Astrocyte of the cerebellum (primary cell): ENCODE results near the gene SLAIN2.

ENCODE experiments used
- DNase-seq: peaks from one replicate; pipeline ENCODE4 v3.0.0-alpha.2; 2011; ENCODE audit warnings: low read depth
- H3K4me3 ChIP-seq: 2 replicates; pipeline ENCODE4 v1.5.1; 2011; ENCODE audit warnings: mild to moderate bottlenecking, low read depth, low read length, moderate library complexity
- in situ Hi-C: cut with HindIII; loops from 2 replicates; pipeline ENCODE4 v1.10.0; 2017; ENCODE audit warnings: low sequenced_read_pairs
- TF ChIP-seq, protein P1 (sequence below): IDR thresholded peaks from 2 replicates; pipeline ENCODE4 v1.5.1; 2012; ENCODE audit warnings: low read length, low read depth, moderate library complexity, mild to moderate bottlenecking; ENCODE audit errors: missing control alignments

Gene SLAIN2

DNA sequence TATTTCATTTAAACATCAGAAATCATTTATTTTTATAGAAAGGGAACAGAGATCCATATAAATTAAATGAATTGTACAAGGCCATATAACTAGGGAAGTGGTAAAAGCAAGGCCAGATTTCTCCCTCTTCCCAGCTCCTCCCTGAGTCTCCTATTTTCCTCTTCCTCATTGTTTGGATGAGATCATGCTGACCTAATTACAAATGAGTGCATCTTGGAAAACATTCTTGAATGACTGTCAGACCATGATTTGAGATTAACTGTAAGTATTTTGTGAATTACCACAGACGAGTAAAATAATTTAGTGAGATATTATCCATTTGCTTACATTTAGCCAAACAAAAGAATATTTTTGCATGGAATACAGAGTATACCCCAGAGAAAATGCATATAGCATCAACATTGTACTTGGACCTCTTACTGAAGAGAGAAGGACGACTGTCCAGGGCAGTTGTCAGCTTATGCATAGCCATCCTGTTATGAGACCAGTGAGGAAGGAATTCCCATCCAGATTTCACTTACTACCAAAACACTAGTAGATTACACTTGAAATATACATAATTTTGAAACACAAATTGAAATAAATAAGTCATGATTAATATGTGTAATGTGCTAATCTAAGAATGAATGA lies 47.3 kb downstream of the SLAIN2 start:
- in situ Hi-C loops = loop anchor here (5.0 kb wide), 1 partner anchor 41 kb away; no protein-coding TSS in a partner anchor
- TF ChIP-seq, protein P1, sequence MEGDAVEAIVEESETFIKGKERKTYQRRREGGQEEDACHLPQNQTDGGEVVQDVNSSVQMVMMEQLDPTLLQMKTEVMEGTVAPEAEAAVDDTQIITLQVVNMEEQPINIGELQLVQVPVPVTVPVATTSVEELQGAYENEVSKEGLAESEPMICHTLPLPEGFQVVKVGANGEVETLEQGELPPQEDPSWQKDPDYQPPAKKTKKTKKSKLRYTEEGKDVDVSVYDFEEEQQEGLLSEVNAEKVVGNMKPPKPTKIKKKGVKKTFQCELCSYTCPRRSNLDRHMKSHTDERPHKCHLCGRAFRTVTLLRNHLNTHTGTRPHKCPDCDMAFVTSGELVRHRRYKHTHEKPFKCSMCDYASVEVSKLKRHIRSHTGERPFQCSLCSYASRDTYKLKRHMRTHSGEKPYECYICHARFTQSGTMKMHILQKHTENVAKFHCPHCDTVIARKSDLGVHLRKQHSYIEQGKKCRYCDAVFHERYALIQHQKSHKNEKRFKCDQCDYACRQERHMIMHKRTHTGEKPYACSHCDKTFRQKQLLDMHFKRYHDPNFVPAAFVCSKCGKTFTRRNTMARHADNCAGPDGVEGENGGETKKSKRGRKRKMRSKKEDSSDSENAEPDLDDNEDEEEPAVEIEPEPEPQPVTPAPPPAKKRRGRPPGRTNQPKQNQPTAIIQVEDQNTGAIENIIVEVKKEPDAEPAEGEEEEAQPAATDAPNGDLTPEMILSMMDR = no peak
- H3K4me3 ChIP-seq = no peak overlapping the region
- DNase-seq = no peak

DNA sequence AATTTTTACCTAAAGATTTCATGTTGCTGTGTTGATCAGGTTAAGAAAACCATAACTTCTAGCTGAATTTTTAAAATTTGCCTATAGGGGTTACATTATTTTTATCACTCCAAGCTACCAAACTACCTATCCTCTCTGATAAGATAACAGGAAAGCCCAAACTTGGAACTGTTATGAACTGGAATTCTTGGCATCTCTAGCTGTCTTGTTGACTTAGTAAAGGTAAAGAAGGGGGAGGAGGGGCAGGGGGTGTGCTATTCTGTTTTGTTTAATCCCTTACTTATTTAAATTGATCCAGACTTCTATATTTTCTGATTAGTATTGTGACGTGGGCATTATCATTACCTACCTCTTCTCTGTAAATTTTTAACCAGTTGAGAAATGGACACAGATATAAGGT lies 54.7 kb downstream of the SLAIN2 start:
- TF ChIP-seq, protein P1 = no peak
- no peak for DNase-seq
- in situ Hi-C loops = no loop called here
- H3K4me3 ChIP-seq = no peak overlapping the region

DNA sequence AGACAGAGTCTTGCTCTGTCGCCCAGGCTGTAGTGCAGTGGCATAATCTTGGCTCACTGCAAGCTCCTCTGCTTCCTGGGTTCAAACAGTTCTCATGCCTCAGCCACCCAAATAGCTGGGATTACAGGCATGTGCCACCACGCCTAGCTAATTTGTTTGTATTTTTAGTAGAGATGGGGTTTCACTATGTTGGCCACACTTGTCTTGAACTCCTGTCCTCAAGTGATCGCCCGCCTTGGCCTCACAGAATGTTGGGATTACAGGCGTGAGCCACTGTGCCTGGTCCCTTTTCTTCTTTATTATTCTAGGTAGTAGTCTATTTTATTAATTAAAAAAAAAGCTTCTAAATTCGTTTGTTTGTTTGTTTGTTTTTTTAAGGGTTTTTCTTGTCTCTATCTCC lies 59.1 kb downstream of the SLAIN2 start:
- DNase-seq = no peak
- TF ChIP-seq, protein P1 = no peak
- in situ Hi-C loops = no loop called here
- H3K4me3 ChIP-seq = no peak overlapping the region

GRCh38 chr4:48403358-48403757 lies 62.0 kb downstream of the SLAIN2 start:
- in situ Hi-C loops = no loop called here
- DNase-seq = no peak
- no peak overlapping the region for H3K4me3 ChIP-seq
- TF ChIP-seq, protein P1 = no peak

DNA sequence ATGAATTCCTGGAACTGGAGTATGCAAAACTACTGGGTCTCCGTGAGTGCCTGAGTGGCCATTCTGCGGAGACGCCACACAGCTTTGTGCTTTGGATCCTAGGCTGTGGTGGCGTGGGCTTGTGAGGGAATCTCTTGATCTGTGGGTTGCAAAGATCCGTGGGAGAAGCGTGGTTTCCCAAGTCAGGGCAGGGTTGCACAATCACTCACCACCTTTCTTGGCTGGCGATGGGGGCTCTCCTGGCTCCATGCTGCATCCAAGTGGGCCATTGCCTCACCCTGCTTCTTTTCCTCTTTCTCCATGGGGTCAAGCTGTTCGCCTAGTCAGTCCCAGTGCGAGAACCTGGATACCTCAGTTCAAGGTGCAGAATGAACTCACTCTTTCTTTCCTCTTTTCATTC lies 62.5 kb downstream of the SLAIN2 start:
- in situ Hi-C loops = no loop called here
- H3K4me3 ChIP-seq = no peak overlapping the region
- TF ChIP-seq, protein P1 = no peak
- DNase-seq = no peak

GRCh38 chr4:48405924-48406323 lies 64.6 kb downstream of the SLAIN2 start:
- H3K4me3 ChIP-seq = no peak overlapping the region
- TF ChIP-seq, protein P1 = no peak
- in situ Hi-C loops = no loop called here
- no peak for DNase-seq

DNA sequence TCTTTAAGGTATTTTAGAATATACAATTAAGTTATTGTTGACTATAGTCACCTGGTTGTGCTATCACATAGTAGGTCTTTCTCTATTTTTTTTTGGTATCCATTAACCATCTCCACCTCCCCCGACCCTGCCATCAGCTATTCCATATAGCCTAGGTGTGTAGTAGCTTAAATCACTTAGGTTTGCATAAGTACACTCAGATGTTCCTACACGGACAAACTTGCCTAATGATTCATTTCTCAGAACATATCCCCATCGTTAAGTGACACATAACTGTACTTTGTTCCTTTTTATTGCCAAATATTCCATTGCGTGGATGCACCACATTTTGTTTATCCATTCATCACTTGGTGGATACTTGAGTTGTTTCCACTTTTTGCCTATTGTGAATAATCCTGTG lies 67.9 kb downstream of the SLAIN2 start:
- TF ChIP-seq, protein P1 = no peak
- no peak overlapping the region for H3K4me3 ChIP-seq
- in situ Hi-C loops = no loop called here
- no peak for DNase-seq
